IMR-90 (cell line): Measurements from ENCODE around the gene PAXIP1. TPM values are rescaled to one million over a fixed set of nuclear protein-coding genes. Genes with fewer than 3 reads are reported as not detected.

Experiments
- ATAC-seq: fragments of 200-7000 bp; cut with Tn5 transposase; 2 replicates; pipeline ENCODE4 v1.9.1; 2020; ENCODE audit warnings: low read depth, mild to moderate bottlenecking, moderate library complexity
- BruUV-seq: library from RNA; stranded (reverse); fragments of 400-500 nt; replicated peaks from 2 replicates; lab custom pipeline; 2021; lab: Mats Ljungman, UMichigan
- CTCF ChIA-PET: fragments of 300-600 bp; formaldehyde crosslinking; extraction: SDS; loops from one replicate; lab custom pipeline; 2021; ENCODE audit warnings: antibody characterized with exemption; lab: Yijun Ruan, JAX
- POLR2A ChIA-PET: fragments of 300-600 bp; sonication (Branson Sonifier 250); formaldehyde crosslinking; loops from one replicate; lab custom pipeline; 2022; ENCODE audit warnings: antibody characterized with exemption; ENCODE audit not compliant: unreplicated experiment; lab: Charles Lee
- DNase-seq: peaks from one replicate; pipeline ENCODE4 v3.0.0; 2013
- H2AFZ ChIP-seq: replicated peaks from 2 replicates; pipeline ENCODE3; 2013; ENCODE audit warnings: low read length, mild to moderate bottlenecking; ENCODE audit not compliant: poor library complexity
- H2AK5ac ChIP-seq: 2 replicates; pipeline ENCODE4 v1.6.1; 2013; ENCODE audit warnings: low read depth, low read length, inconsistent platforms
- H2AK9ac ChIP-seq: replicated peaks from 2 replicates; pipeline ENCODE3; 2013; ENCODE audit warnings: mild to moderate bottlenecking, low read depth, low read length, moderate library complexity; ENCODE audit not compliant: poor library complexity
- H2BK120ac ChIP-seq: 2 replicates; pipeline ENCODE4 v1.6.1; 2013; ENCODE audit warnings: low read depth, low read length, inconsistent platforms
- H2BK15ac ChIP-seq: 3 replicates; pipeline ENCODE4 v1.6.1; 2013; ENCODE audit warnings: low read depth, low read length, inconsistent platforms
- H2BK20ac ChIP-seq: 2 replicates; pipeline ENCODE4 v1.6.1; 2013; ENCODE audit warnings: low read depth, mild to moderate bottlenecking, inconsistent platforms, low read length, moderate library complexity
- H2BK5ac ChIP-seq: 2 replicates; pipeline ENCODE4 v1.6.1; 2013; ENCODE audit warnings: mild to moderate bottlenecking, low read depth, low read length, inconsistent platforms; ENCODE audit not compliant: poor library complexity, severe bottlenecking
- H3K14ac ChIP-seq: replicated peaks from 2 replicates; pipeline ENCODE4 v1.6.1; 2013; ENCODE audit warnings: low read depth, low read length, inconsistent platforms
- H3K18ac ChIP-seq: 2 replicates; pipeline ENCODE4 v1.6.1; 2013; ENCODE audit warnings: low read depth, low read length, control low read depth
- H3K23ac ChIP-seq: 2 replicates; pipeline ENCODE4 v1.6.1; 2013; ENCODE audit warnings: low read depth, low read length, inconsistent platforms
- H3K27ac ChIP-seq: 2 replicates; pipeline ENCODE4 v1.5.1; 2013; ENCODE audit warnings: mild to moderate bottlenecking, control low read depth, low read length; ENCODE audit not compliant: insufficient read depth
- H3K27me3 ChIP-seq: 2 replicates; pipeline ENCODE4 v1.6.1; 2013; ENCODE audit warnings: low read length; ENCODE audit not compliant: control insufficient read depth, insufficient read depth
- H3K36me3 ChIP-seq: 2 replicates; pipeline ENCODE4 v1.6.1; 2013; ENCODE audit warnings: low read length, mixed read lengths; ENCODE audit not compliant: control insufficient read depth, insufficient read depth
- H3K4ac ChIP-seq: 2 replicates; pipeline ENCODE4 v1.6.1; 2013; ENCODE audit warnings: low read depth, low read length, inconsistent platforms
- H3K4me1 ChIP-seq: 2 replicates; pipeline ENCODE4 v1.6.1; 2013; ENCODE audit warnings: low read length, mixed read lengths; ENCODE audit not compliant: control insufficient read depth, insufficient read depth
- H3K4me2 ChIP-seq: 2 replicates; pipeline ENCODE4 v1.6.1; 2013; ENCODE audit warnings: low read depth, mild to moderate bottlenecking, control low read depth, low read length, moderate library complexity
- H3K4me3 ChIP-seq: 2 replicates; pipeline ENCODE4 v1.5.1; 2013; ENCODE audit warnings: low read depth, mild to moderate bottlenecking, control low read depth, low read length, moderate library complexity; ENCODE audit not compliant: insufficient read depth
- H3K56ac ChIP-seq: 2 replicates; pipeline ENCODE4 v1.6.1; 2013; ENCODE audit warnings: low read length, inconsistent platforms; ENCODE audit not compliant: insufficient read depth; ENCODE audit errors: extremely low read depth
- H3K79me1 ChIP-seq, 2 experiments: 2 replicates each; pipeline ENCODE4 v1.6.1; 2013; ENCODE audit warnings: low read length in 2 of 2, inconsistent platforms in 1 of 2, low read depth in 1 of 2
- H3K9ac ChIP-seq: 2 replicates; pipeline ENCODE4 v1.6.1; 2013; ENCODE audit warnings: low read depth, low read length, control low read depth
- H3K9me1 ChIP-seq: 2 replicates; pipeline ENCODE4 v1.6.1; 2013; ENCODE audit warnings: low read length, inconsistent platforms; ENCODE audit not compliant: insufficient read depth
- H3K9me3 ChIP-seq: 2 replicates; pipeline ENCODE4 v1.6.1; 2013; ENCODE audit warnings: low read length; ENCODE audit not compliant: control insufficient read depth, insufficient read depth
- H4K20me1 ChIP-seq: 2 replicates; pipeline ENCODE4 v1.6.1; 2013; ENCODE audit warnings: low read length, inconsistent platforms; ENCODE audit not compliant: insufficient read depth
- H4K5ac ChIP-seq: 2 replicates; pipeline ENCODE4 v1.6.1; 2013; ENCODE audit warnings: mild to moderate bottlenecking, low read depth, low read length, control low read depth
- H4K8ac ChIP-seq, 2 experiments: 2 replicates each; pipeline ENCODE4 v1.6.1; 2013; ENCODE audit warnings: low read depth in 2 of 2, low read length in 2 of 2, control low read depth in 1 of 2, inconsistent platforms in 1 of 2
- H4K91ac ChIP-seq: 2 replicates; pipeline ENCODE4 v1.6.1; 2013; ENCODE audit warnings: low read depth, low read length, inconsistent platforms; ENCODE audit not compliant: insufficient read depth
- RFX5 ChIP-seq: IDR thresholded peaks from 2 replicates; pipeline ENCODE4 v1.8.0; 2012; ENCODE audit warnings: low read depth, mild to moderate bottlenecking, low read length, moderate library complexity
- WGBS, 2 experiments: methylation state at CpG; one replicate each; pipeline versions ENCODE4 v1.1.5 to v1.1.7; 2013; ENCODE audit warnings: missing lambda C conversion rate in 2 of 2; ENCODE audit not compliant: insufficient read length in 1 of 2; ENCODE audit errors: extremely low coverage in 2 of 2; 5-methylcytosine and 5-hydroxymethylcytosine counted together
- dilution Hi-C: fragments of 300-500 bp; cut with HindIII; formaldehyde crosslinking; loops from one replicate; pipeline ENCODE4 v1.14.3; 2018; ENCODE audit warnings: low sequenced_read_pairs; ENCODE audit not compliant: unreplicated experiment
- in situ Hi-C: fragments of 300-500 bp; cut with MboI; formaldehyde crosslinking; loops from 3 replicates; pipeline ENCODE4 v1.14.3; 2019; ENCODE audit warnings: low sequenced_read_pairs, inconsistent platforms, mixed read lengths
- intact Hi-C: fragments of 100-400 bp; cut with micrococcal nuclease; formaldehyde crosslinking; loops from 2 replicates; pipeline ENCODE4 v1.10.0; 2022
- polyA plus RNA-seq, 3 experiments: library from polyadenylated mRNA; depleted of rRNA; stranded (reverse); fragments of >200 nt; gene quantifications; 2 replicates each; pipeline ENCODE4 v1.2.3, GENCODE V29; 2012; ENCODE audit warnings: low replicate concordance in 1 of 3
- total RNA-seq: library from RNA; depleted of rRNA; stranded (reverse); fragments of >200 nt; gene quantifications from 2 replicates; pipeline ENCODE4 v1.2.3, GENCODE V29; 2012

Gene PAXIP1
- total and polyA plus RNA-seq, 2 of the 4 experiments (the other 2 are of a cell fraction): 7.3 to 8.7 TPM

- Histone ChIP-seq H3K4me3 (no peak overlapping the region), H3K4me1 (no peaks in the 10 kb centered on the region), H3K56ac (no peak overlapping the region), H3K27me3 (no peaks in the 10 kb centered on the region), H2AK5ac (no peak overlapping the region), H4K5ac (no peak overlapping the region), H3K14ac (no peak overlapping the region), H3K4me2 (no peak overlapping the region), H3K9me3 (no peaks in the 10 kb centered on the region), H3K4ac (no peak overlapping the region), H2BK120ac (no peak overlapping the region), H3K27ac (no peak overlapping the region), H4K91ac (no peak overlapping the region), H3K18ac (no peak overlapping the region), H3K79me1 (peaks cover 4 to 8% of the 10 kb centered on the region in 2 experiments; a peak in 3 of 4 replicates), H3K23ac (no peak overlapping the region), H4K8ac (no peak overlapping the region), H2AK9ac (no peak overlapping the region), H3K9ac (no peak overlapping the region), H4K20me1 (no peaks in the 10 kb centered on the region), H2BK5ac (no peak overlapping the region), H2AFZ (no peak overlapping the region), H2BK20ac (no peak overlapping the region), H3K36me3 (peaks cover 16% of the 10 kb centered on the region), H3K9me1 (peaks cover 6% of the 10 kb centered on the region; the same call in 1 of the 2 replicates), H2BK15ac (no peak overlapping the region)
- in situ Hi-C loops (no loop called here), dilution Hi-C loops (no loop called here), intact Hi-C loops (no loop called here)
- CTCF ChIA-PET: interaction anchor here (1.2 kb wide), 1 partner anchor 63 kb away, joined by 5 read pairs; no protein-coding TSS in a partner anchor
- ATAC-seq: no peak
- POLR2A ChIA-PET: interaction anchor here (0.6 kb wide), 1 partner anchor 379 kb away, joined by 5 read pairs; no protein-coding TSS in a partner anchor
- TF ChIP-seq RFX5: no peak
- BruUV-seq: no TSS peak
- DNase-seq: no peak
- WGBS, 2 experiments: no CpG with 5 or more reads among the region's 3 CpGs
These were observed 11.9 kb downstream of the PAXIP1 start for GRCh38 chr7:154990964-154991540.
